Stimulated activated CD8-positive, alpha-beta memory T cell treated with anti-CD3 and anti-CD28 coated beads, Interleukin-4, amount 100 ng/mL, for 48 hours (primary cell): ENCODE data around the gene FCRLB.
"Not testable (repeated sequence)": the region's sequence is repeated elsewhere in the genome, so short reads cannot be mapped to it uniquely, and the experiment has no call there.

ENCODE experiments used
- DNase-seq: peaks from one replicate; pipeline ENCODE4 v3.0.0-alpha.2; 2020

The FCRLB gene, protein sequence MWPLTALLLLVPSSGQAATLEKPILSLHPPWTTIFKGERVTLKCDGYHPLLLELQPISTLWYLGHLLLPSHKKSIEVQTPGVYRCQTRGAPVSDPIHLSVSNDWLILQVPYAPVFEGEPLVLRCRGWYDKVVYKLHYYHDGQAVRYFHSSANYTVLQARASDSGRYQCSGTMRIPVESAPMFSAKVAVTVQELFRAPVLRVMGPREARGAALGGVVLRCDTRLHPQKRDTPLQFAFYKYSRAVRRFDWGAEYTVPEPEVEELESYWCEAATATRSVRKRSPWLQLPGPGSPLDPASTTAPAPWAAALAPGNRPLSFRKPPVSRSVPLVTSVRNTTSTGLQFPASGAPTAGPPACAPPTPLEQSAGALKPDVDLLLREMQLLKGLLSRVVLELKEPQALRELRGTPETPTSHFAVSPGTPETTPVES

DNA sequence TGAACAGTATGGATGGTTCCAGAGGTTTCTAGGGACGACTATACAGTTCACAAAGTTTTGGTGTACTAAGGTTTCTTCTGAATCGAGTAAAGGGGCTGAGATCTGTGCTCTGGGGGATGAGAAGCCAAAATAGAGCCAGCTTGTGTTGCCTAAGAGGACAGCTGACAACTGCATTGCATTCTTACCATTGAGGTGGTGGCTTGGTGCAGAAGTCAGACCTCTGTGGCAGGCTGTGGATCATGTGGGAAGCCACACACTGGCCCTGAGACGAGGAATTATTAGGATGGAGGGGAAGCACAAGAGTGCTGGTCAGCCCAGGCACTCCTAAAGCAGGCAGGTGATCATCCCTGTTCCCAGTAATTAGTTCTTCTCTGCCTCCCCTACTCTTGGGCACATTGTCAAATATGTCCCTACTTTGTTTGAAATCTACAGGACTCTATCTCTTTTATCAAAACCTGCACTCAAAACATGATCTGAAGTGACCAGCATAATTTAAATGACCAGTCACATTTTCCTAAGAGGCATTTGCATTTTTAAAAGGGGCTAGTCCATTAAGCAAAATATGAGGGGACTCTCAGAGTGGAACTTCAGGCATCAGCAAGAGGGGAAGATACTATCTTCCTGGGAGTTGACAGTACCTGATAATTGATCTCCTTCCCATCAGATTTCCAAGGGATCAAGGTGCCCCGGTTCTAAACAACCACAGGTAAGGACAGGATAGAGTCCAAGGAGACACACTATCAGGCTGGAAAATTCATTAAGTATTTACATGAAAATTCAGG is at the start of gene FCRLB:
Gene FCRLB (plus strand): TSS at position 589 of the 782 bp plus-strand sequence. CDS start 1,129 bp downstream, outside the sequence.
- DNase-seq, result no peak

DNA sequence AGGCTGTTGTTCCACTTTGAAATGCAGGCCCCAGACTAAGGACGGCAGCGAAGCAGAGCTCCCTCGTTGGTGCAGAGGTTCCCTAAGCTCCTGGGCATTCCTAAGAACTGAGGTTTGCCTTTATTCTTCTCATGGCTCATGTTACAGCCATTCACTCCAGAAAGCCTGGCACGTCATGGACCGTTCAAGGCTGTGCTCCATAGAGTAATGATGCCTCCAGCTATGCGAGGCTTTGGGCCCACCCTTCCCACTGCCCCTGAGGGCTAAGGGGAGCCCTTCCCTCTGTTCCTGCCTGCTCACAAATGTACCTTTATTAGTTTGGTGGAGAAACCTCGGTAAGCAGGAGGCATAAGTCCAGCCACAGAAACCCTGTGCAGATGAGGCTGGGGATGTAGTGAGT is 47.9 kb upstream of the FCRLB start:
- not testable (repeated sequence) for DNase-seq

GRCh38 chr1:161674447-161674846 is 46.9 kb upstream of the FCRLB start:
- DNase-seq, result not testable (repeated sequence)

GRCh38 chr1:161674908-161675307 is 46.4 kb upstream of the FCRLB start:
- DNase-seq, result not testable (repeated sequence)

DNA sequence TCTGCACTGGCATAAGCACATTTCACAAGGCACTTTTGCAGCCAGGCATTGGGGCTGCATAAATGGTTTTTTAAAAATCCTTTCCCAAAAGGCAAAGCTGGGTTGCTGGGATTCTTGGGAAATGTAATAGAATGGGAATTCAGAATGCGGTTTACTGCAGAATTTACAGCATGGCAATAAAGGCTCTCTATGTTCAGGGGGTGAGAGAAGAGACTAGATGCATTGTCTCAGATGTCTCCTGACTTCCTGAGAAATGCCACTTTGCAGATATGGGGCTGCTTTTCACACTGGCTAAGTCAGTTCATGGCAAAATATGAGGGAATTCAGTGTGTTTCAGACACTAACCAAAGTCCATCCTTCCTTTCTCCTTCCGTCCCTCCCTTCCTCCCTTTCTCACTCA is 44.9 kb upstream of the FCRLB start:
- DNase-seq, result no peak

- DNase-seq, result no peak
Observed at GRCh38 chr1:161676958-161677689, 44.2 kb upstream of the FCRLB start.

- DNase-seq, result no peak
Observed at GRCh38 chr1:161678500-161678899, 42.8 kb upstream of the FCRLB start.

DNA sequence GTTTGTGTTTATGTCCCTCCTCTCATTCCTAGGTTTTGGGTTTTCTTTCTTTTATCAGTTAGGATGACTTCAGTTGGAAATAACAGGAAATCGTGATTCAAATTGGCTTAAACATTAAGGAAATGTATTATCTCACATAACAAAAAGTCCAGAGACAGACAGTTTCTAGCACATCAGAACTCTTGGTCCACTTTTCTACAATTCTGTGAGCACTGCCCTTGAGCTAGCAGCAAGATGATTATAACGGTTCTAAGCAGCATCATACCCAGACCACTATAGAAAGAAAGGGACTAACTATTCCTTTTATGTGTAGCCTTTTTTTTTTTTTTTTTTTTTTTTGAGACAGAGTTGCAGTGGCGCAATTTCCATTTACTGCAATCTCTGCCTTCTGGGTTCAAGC is 39.5 kb upstream of the FCRLB start:
- no peak for DNase-seq

DNA sequence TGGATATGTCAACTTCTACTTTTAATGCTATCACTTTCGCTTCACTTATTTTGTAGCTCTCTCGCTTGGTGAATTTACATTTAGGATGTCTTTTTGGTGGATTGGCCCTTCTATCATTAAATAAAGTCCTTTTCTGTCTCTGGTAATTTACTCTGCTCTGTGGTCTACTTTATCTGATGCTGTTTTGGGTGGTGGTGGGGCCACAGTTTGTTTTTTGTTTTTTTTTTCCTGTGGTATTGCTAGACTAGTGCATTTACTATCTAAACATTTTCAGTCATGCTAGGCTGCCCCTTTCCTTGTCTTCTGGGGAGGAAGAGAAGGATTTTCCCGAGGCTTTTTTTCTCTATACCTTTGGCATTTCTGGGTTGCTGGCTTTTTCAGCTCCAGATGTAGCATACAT is 32.4 kb upstream of the FCRLB start:
- DNase-seq, result no peak

GRCh38 chr1:161691846-161692245 is 29.5 kb upstream of the FCRLB start:
- DNase-seq, result no peak

- not testable (repeated sequence) for DNase-seq
Observed at GRCh38 chr1:161693020-161693712, 28.2 kb upstream of the FCRLB start.

DNA sequence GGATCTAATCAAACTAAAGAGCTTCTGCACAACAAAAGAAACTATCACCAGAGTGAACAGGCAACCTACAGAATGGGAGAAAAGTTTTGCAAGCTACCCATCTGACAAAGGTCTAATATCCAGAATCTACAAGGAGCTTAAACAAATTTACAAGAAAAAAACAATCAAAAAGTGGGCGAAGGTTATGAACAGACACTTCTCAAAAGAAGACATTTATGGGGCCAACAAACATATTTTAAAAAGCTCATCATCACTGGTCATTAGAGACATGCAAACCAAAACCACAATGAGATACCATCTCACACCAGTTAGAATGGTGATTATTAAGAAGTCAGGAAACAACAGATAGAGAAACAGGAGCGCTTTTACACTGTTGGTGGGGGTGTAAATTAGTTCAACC is 23.0 kb upstream of the FCRLB start:
- not testable (repeated sequence) for DNase-seq

- no peak for DNase-seq
Observed at GRCh38 chr1:161702250-161702649, 19.1 kb upstream of the FCRLB start.

GRCh38 chr1:161705537-161705936 is 15.8 kb upstream of the FCRLB start:
- no peak for DNase-seq

- no peak for DNase-seq
Observed at GRCh38 chr1:161706113-161706481, 15.2 kb upstream of the FCRLB start.

DNA sequence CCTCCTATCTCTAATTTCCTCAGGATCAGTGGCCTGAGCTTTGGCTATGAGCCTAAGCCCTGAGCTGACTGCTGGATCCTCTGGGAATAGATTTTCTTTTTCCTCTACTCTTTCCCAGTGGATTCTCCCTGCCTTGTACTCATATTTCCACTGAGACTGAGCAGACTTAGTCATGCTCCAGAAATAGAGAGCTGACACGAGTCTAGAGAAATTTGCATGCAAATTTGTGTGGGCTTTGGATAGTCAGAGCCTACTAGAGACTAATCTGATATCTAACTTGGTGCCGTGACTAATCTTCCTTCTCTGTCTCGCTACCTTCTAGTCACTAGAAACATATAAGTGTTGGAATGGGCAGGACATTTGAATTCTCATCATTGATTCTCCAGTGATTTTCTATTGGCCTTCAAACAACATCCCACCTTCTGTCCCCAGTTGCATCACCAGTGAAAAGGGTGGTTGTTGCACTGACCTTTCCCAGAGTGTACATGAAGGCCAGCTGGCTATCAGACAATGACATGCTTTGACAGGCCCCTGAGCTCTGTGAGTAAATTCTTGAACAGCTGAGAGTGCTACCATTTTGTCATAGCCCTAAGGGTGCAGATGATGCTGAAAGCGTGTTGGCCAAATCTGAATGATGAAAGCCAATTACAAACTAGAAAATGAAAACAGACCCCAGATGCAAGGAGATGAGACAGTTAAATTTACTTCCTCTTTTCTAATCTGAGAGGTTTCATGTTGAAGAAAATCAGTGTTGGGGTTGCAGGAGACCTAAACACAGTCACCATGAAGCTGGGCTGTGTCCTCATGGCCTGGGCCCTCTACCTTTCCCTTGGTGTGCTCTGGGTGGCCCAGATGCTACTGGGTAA is 14.6 kb upstream of the FCRLB start, which contains the start of gene FCRLA:
Gene FCRLA (plus strand): TSS at position 748 of the 866 bp plus-strand sequence. CDS start 36 bp downstream, at position 784.
- DNase-seq, result no peak

DNA sequence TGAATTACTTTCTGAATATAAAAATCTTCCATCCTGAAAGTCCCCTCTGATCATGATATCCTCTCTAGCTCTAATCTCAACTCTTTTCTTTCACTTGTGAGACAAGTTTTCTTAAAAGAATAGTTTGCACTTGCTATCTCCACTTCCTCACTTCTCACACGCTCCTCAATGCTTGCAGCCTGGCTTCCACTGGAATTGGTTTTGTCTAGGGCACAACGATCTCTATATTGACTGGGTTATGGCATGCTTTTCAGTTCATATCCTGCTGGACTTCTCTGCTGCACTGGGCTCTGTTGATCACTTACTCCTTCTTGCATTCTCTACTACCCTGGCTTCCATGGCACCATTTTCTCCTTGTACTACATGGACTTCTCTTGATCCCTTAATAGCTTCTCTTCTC is 13.8 kb upstream of the FCRLB start:
- DNase-seq, result no peak

- DNase-seq, result no peak
Observed at GRCh38 chr1:161709373-161709772, 12.0 kb upstream of the FCRLB start.

GRCh38 chr1:161710560-161710959 is 10.8 kb upstream of the FCRLB start:
- DNase-seq, result no peak

DNA sequence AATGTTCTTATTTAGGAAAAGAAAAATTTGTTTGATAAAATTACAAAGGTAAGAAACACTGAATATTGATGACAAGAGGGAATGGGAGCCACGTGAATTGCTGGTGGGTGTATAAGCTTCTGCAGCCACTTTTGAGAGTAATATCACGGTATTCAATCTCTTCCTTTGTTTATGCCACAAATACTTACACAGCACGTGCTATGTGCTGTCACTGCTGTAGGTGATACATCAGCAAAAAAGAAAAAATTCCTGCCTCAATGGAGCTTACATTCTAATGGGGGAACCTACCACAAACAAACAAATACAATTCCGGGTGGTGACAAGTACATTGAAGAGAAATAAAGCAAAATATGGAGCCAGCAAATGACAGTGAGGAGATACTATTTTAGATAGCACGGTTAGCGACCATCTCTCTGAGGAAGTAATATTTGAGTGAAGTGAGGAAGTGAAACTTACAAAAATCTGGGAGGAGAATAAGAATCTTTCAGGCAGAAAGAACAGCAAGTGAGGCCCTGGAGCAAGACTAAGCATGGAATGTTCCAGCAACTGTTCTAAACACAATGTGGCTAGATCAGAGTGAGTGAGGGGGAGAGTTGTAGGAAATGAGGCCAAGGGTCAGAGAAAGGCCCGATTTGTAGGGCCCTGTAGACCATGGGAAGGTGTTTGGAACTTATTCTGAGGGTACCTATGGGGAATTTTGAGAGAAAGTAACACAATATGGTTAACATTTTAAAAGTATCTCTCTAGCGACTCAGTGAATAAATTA is 2.6 kb upstream of the FCRLB start:
- no peak for DNase-seq

- DNase-seq, result no peak
Observed at GRCh38 chr1:161719325-161719611, 2.1 kb upstream of the FCRLB start.
